ENCODE measurements around the gene FYB2.

DNA sequence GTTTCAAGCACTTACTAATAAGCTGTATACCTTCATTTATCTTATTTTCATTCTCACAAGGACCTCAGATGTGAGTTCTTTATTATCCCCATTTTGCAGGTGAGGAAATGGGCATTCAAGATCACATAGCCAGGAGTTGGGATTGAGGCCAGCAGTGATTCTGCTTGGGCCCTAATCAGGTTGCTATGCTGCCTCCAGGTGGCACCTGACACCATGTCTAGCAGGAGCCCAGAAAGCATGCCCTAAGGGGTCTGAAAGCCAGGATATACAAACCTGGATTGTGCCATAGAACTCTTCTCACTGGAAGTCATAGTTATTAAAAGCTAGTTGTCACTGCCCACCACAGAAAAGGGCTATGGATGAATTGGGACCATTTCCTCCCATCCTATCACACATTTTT is 61.1 kb downstream of the FYB2 start:
- TF ChIP-seq, protein P1, sequence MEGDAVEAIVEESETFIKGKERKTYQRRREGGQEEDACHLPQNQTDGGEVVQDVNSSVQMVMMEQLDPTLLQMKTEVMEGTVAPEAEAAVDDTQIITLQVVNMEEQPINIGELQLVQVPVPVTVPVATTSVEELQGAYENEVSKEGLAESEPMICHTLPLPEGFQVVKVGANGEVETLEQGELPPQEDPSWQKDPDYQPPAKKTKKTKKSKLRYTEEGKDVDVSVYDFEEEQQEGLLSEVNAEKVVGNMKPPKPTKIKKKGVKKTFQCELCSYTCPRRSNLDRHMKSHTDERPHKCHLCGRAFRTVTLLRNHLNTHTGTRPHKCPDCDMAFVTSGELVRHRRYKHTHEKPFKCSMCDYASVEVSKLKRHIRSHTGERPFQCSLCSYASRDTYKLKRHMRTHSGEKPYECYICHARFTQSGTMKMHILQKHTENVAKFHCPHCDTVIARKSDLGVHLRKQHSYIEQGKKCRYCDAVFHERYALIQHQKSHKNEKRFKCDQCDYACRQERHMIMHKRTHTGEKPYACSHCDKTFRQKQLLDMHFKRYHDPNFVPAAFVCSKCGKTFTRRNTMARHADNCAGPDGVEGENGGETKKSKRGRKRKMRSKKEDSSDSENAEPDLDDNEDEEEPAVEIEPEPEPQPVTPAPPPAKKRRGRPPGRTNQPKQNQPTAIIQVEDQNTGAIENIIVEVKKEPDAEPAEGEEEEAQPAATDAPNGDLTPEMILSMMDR (optimal IDR thresholded peaks at IDR 0.05 in 1 of 3, IDR thresholded peaks at IDR 0.05 in 1 of 3, conservative IDR thresholded peaks at IDR 0.05 in 1 of 3; ENCODE audit: extremely low read depth in 1 of 3, insufficient read depth in 2 of 3, low read length in 3 of 3), result peak; percentile 24 to 70 (median 41)
- TF ChIP-seq EZH2 (IDR thresholded peaks at IDR 0.05; ENCODE audit: low read length), result no peak
